ENCODE measurements around the gene PGBD5.

Gene PGBD5

GRCh38 chr1:230351514-230351913 lies 74.6 kb downstream of the PGBD5 start:
- no peak for TF ChIP-seq CTCF (IDR thresholded peaks at IDR 0.05; ENCODE audit: low read depth, low read length, missing control alignments)
- no peak overlapping the region for H3K4me3 ChIP-seq (ENCODE audit: low read depth, low read length)
- DNase-seq (ENCODE audit: low read depth): no peak

GRCh38 chr1:230350208-230350921 lies 75.8 kb downstream of the PGBD5 start:
- H3K4me3 ChIP-seq (ENCODE audit: low read depth, low read length): no peak overlapping the region
- TF ChIP-seq CTCF (IDR thresholded peaks at IDR 0.05; ENCODE audit: low read depth, low read length, missing control alignments): no peak
- DNase-seq (ENCODE audit: low read depth): no peak

- H3K4me3 ChIP-seq (ENCODE audit: low read depth, low read length): no peak overlapping the region
- no peak for DNase-seq (ENCODE audit: low read depth)
- TF ChIP-seq CTCF (IDR thresholded peaks at IDR 0.05; ENCODE audit: low read depth, low read length, missing control alignments): no peak
These were observed 77.1 kb downstream of the PGBD5 start for GRCh38 chr1:230349020-230349393.

DNA sequence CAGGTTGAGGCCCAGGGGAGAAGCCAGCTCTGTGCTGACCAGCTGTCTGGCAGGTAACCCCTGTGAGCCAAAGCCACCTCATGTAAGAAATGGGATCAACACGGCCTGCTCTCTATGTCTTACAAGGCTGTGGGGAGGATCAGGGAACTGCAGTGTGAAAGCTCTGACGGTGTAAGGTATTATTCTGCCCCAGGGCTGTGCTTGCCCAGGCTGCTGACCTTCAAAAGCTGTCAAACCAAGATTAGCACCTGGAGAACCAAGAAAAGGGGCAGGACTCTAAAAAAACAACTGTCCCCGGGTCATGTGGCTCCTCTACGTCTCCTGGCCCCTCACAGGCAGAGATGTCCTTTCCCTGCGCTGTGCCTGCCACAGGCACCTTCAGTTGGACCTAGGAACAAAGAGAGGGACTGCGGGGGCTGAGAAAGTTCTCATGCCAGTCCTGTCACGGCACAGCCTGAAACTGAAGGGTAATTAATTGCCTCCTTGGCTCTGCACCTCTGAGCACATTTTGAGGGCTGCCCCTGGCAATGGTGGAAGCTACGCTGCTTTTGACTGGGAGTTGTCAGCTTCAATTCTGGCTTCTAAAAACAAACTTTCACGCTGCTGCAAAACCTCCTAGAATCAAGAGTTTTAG lies 77.6 kb downstream of the PGBD5 start:
- no peak overlapping the region for H3K4me3 ChIP-seq (ENCODE audit: low read depth, low read length)
- no peak for TF ChIP-seq CTCF (IDR thresholded peaks at IDR 0.05; ENCODE audit: low read depth, low read length, missing control alignments)
- no peak for DNase-seq (ENCODE audit: low read depth)

DNA sequence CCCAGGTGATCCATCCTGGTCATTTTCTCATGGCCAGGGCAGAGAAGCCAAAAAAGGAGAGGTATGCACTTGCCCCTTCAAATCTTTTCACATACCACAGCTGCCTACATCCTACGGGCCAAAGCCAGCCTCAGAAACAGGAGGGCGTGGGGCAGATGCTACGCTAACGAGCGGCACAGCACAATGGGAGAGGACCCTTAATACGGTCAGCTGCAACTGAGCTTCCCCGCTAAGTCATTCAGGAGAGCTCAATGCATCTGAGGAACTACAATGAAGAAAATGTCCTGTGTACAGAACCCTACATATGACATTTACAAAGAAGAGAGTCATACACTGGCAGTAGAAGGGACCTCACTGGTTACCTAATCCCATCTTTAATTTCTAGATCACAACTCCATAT lies 78.2 kb downstream of the PGBD5 start:
- TF ChIP-seq CTCF (IDR thresholded peaks at IDR 0.05; ENCODE audit: low read depth, low read length, missing control alignments): no peak
- no peak for DNase-seq (ENCODE audit: low read depth)
- H3K4me3 ChIP-seq (ENCODE audit: low read depth, low read length): no peak overlapping the region

GRCh38 chr1:230345139-230345885 lies 80.8 kb downstream of the PGBD5 start:
- no peak overlapping the region for H3K4me3 ChIP-seq (ENCODE audit: low read depth, low read length)
- no peak for TF ChIP-seq CTCF (IDR thresholded peaks at IDR 0.05; ENCODE audit: low read depth, low read length, missing control alignments)
- no peak for DNase-seq (ENCODE audit: low read depth)

All from GM12864 (cell line).